ENCODE results near the gene PCNX2. TPM values are rescaled to one million over a fixed set of nuclear protein-coding genes. Genes with fewer than 3 reads are reported as not detected.
A peak's percentile ranks its signal among the peaks of the same experiment; 100 is the strongest.

PCNX2 gene
- total and polyA plus RNA-seq, 8 donors: 3.0 to 34.4 (median 9.9) TPM

DNA sequence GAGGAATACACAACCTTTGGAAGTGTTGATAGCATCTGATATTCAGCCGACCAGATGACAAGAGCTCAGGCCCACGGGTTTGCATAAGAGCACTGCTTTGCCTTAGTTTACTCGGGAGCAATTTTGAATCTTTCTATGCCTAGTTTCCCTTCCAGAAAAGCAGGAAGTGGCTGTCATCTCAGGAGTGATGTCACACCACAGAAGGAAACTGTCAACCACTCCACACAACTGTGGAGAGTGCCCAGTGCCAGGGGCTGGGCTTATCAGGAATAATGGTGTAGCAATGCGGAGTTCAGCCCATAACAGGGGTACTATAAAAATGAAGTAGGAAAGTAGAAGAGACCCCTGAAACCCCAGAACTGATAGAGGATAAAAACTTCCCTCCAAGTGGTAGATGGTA lies 316.7 kb downstream of the PCNX2 start:
- Histone ChIP-seq H3K36me3 (peaks cover 3 to 30% (median 29%) of the 10 kb centered on the region in 4 donors), H3K27ac (no peak overlapping the region), H3K4me1 (peaks cover 0 to 24% (median 7%) of the 10 kb centered on the region in 4 donors), H3K9me3 (peaks cover 0 to 6% (median 2%) of the 10 kb centered on the region in 4 donors), H3K4me3 (no peak overlapping the region), H3K27me3 (no peaks in the 10 kb centered on the region)
- no peak for TF ChIP-seq EP300 (IDR thresholded peaks at IDR 0.05)
- TF ChIP-seq, protein P1, sequence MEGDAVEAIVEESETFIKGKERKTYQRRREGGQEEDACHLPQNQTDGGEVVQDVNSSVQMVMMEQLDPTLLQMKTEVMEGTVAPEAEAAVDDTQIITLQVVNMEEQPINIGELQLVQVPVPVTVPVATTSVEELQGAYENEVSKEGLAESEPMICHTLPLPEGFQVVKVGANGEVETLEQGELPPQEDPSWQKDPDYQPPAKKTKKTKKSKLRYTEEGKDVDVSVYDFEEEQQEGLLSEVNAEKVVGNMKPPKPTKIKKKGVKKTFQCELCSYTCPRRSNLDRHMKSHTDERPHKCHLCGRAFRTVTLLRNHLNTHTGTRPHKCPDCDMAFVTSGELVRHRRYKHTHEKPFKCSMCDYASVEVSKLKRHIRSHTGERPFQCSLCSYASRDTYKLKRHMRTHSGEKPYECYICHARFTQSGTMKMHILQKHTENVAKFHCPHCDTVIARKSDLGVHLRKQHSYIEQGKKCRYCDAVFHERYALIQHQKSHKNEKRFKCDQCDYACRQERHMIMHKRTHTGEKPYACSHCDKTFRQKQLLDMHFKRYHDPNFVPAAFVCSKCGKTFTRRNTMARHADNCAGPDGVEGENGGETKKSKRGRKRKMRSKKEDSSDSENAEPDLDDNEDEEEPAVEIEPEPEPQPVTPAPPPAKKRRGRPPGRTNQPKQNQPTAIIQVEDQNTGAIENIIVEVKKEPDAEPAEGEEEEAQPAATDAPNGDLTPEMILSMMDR (IDR thresholded peaks at IDR 0.05): no peak
- TF ChIP-seq POLR2A (IDR thresholded peaks at IDR 0.05): no peak
- no peak for TF ChIP-seq POLR2AphosphoS5 (IDR thresholded peaks at IDR 0.05)
- DNase-seq: no peak
- 58 to 80% (median 73%) methylated on average over 4 of the region's 4 CpGs for WGBS, 5 donors
- intact Hi-C loops (cut with DNase I; ENCODE audit: low total_unique reads): no loop called here

DNA sequence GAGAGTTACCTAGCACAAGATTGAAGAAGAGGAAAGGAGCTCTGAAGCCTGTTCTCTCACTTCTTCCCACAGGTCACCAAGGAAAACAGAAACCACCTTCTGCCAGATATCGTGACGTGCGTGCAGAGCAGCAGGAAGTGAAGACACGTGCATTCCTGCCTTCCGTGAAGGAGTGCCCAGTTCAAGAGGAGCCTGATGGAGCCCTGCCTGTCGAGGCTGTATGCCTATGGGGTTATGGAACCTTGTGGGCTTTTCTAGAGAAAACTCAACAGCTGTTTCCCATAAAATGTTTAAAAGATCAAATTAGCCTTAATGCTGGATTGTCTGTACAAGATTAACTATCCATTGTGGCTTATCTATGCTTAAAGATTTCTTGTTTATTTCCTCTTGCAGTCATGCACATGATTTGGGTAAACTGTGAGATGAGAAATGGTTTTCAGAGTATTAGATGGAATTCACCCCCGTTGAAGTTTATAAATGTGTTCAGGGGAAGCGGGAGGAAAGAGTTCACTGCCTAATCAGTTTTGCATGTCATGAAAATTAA lies 317.4 kb downstream of the PCNX2 start:
- intact Hi-C loops (cut with DNase I; ENCODE audit: low total_unique reads): no loop called here
- Histone ChIP-seq H3K4me3 (no peak overlapping the region), H3K4me1 (peaks cover 0 to 24% (median 7%) of the 10 kb centered on the region in 4 donors), H3K27ac (no peak overlapping the region), H3K36me3 (peaks cover 8 to 37% (median 34%) of the 10 kb centered on the region in 4 donors), H3K27me3 (no peaks in the 10 kb centered on the region), H3K9me3 (peaks cover 0 to 13% (median 4%) of the 10 kb centered on the region in 4 donors)
- peak in 1 of 2 donors; percentile 57 for DNase-seq
- 48 to 55% (median 53%) methylated on average over 8 of the region's 8 CpGs for WGBS, 5 donors
- TF ChIP-seq EP300 (IDR thresholded peaks at IDR 0.05): no peak
- TF ChIP-seq, protein P1 (IDR thresholded peaks at IDR 0.05): no peak
- TF ChIP-seq POLR2A (IDR thresholded peaks at IDR 0.05): no peak
- TF ChIP-seq POLR2AphosphoS5 (IDR thresholded peaks at IDR 0.05): peak in 1 of 3 donors; percentile 4

DNA sequence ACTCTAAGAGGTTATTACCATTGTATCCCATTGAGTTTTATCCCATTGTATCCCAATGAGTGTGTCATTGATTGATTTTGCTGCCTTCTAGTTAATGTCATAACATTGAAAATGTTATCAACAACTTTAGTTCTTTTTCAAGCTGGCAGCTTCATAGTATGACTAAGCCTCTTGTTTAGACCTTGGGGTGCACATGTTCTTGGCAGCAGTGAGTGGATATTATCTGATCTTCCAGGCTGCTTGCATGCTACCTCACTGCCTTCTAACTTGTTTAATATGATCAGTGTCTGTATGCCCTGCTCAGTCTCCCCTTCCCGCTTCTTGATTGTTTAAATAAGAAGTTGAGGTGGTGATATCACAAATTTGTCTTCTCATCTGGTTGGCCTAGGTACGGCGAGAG lies 320.6 kb downstream of the PCNX2 start:
- Histone ChIP-seq H3K36me3 (peaks cover 30 to 69% (median 66%) of the 10 kb centered on the region in 4 donors), H3K27me3 (no peaks in the 10 kb centered on the region), H3K9me3 (peaks cover 0 to 22% (median 4%) of the 10 kb centered on the region in 4 donors), H3K27ac (no peak overlapping the region), H3K4me1 (peaks cover 0 to 13% (median 4%) of the 10 kb centered on the region in 4 donors), H3K4me3 (no peak overlapping the region)
- DNase-seq: no peak
- WGBS, 5 donors: 73 to 88% (median 82%) methylated on average over 3 of the region's 3 CpGs
- TF ChIP-seq POLR2AphosphoS5 (IDR thresholded peaks at IDR 0.05) (peak in 1 of 3 donors; percentile 30), POLR2A (IDR thresholded peaks at IDR 0.05) (no peak)
- intact Hi-C loops (cut with DNase I; ENCODE audit: low total_unique reads): no loop called here

DNA sequence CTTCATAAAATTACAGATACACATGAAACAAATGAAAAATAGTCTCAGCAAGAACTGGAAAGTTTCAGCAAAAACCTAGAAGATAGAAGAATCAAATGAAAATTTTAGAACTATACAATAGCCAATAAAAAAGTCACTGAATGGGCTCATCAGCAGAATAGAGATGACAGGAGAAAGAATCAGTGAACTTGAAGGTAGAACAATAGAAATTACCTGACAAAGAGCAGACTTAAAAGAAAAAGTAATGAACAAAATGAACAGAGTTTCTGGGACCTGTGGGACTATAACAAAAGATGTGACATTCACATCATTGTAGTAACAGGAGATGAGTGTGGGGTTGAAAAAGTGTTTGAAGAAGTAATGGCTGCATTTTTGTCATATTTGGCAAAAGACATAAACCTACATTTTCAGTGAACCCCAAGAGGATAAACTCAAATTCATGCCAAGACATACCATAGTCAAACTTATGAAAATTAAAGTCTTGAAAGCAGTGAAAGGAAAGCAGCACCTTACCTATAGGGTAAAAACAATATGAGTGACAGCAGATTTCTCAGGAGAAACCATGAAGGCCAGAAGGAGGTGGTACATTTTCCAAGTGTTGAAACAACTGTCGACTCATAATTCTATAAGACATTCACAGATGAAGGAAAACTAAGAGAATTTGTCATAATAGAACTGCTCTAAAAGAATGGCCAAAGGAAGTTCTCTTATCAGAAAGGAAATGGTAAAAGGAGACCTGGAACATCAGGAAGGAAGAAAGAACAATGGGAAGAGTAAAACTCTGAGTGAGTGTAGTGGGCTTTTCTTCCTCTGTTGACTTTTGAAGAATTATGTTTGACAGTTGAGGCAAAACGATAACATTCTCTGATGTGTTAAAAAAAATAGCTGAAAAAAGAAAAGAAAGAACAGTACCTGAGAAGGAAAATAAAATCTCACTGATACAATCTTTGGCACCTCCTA lies 321.6 kb downstream of the PCNX2 start:
- Histone ChIP-seq H3K27me3 (no peaks in the 10 kb centered on the region), H3K27ac (no peak overlapping the region), H3K36me3 (peaks cover 30 to 75% (median 70%) of the 10 kb centered on the region in 4 donors), H3K4me3 (no peak overlapping the region), H3K9me3 (peaks cover 0 to 22% (median 4%) of the 10 kb centered on the region in 4 donors), H3K4me1 (peaks cover under 1 to 20% (median 5%) of the 10 kb centered on the region in 4 donors)
- WGBS, 5 donors: 85 to 94% (median 91%) methylated on average over 2 of the region's 2 CpGs
- TF ChIP-seq, protein P1 (IDR thresholded peaks at IDR 0.05): no peak
- TF ChIP-seq POLR2AphosphoS5 (IDR thresholded peaks at IDR 0.05): no peak
- TF ChIP-seq POLR2A (IDR thresholded peaks at IDR 0.05): no peak
- intact Hi-C loops (cut with DNase I; ENCODE audit: low total_unique reads): no loop called here
- DNase-seq: no peak

Measured in stomach (tissue), 9 donors.